H1 (cell line): ENCODE measurements around the gene MS4A15. TPM values are rescaled to one million over a fixed set of nuclear protein-coding genes. Genes with fewer than 3 reads are reported as not detected.

Experiments used
- CTCF ChIA-PET: fragments of 300-600 bp; sonication (Branson Sonifier 250); formaldehyde crosslinking; loops from one replicate; lab custom pipeline; 2021; ENCODE audit not compliant: partially characterized antibody; lab: Charles Lee
- POLR2A ChIA-PET: fragments of 300-600 bp; sonication (Branson Sonifier 250); formaldehyde crosslinking; loops from one replicate; lab custom pipeline; 2021; ENCODE audit warnings: inconsistent platforms; ENCODE audit not compliant: partially characterized antibody; lab: Charles Lee
- DNase-seq, 2 experiments: peaks; one replicate each; pipeline versions ENCODE4 v3.0.0 to v3.0.0-alpha.2; 2010 to 2022; ENCODE audit warnings: low spot score in 2 of 2, low read depth in 1 of 2, mixed read lengths in 1 of 2
- FAIRE-seq: peaks from 2 replicates; lab custom pipeline; 2011; peaks lifted over from hg19 to GRCh38; lab: Jason Lieb, UNC
- H2AFZ ChIP-seq: 2 replicates; pipeline ENCODE4 v1.8.1; 2012; ENCODE audit warnings: low read length, inconsistent platforms
- H2AK5ac ChIP-seq: 2 replicates; pipeline ENCODE4 v1.6.1; 2013; ENCODE audit warnings: low read depth, low read length
- H2BK120ac ChIP-seq: replicated peaks from 2 replicates; pipeline ENCODE3; 2013; ENCODE audit warnings: low read depth, low read length, inconsistent platforms
- H2BK12ac ChIP-seq: 2 replicates; pipeline ENCODE4 v1.6.1; 2013; ENCODE audit warnings: low read depth, low read length
- H2BK15ac ChIP-seq: 2 replicates; pipeline ENCODE4 v1.6.1; 2013; ENCODE audit warnings: low read length
- H2BK20ac ChIP-seq: 2 replicates; pipeline ENCODE4 v1.6.1; 2013; ENCODE audit warnings: low read length
- H2BK5ac ChIP-seq: 2 replicates; pipeline ENCODE4 v1.6.1; 2013; ENCODE audit warnings: low read depth, low read length
- H3K14ac ChIP-seq: 2 replicates; pipeline ENCODE4 v1.6.1; 2013; ENCODE audit warnings: inconsistent platforms; ENCODE audit not compliant: insufficient read length
- H3K18ac ChIP-seq: 2 replicates; pipeline ENCODE4 v1.6.1; 2013; ENCODE audit warnings: low read length; ENCODE audit errors: extremely low read depth
- H3K23ac ChIP-seq: 2 replicates; pipeline ENCODE4 v1.6.1; 2013; ENCODE audit warnings: inconsistent platforms; ENCODE audit not compliant: insufficient read length
- H3K23me2 ChIP-seq: 2 replicates; pipeline ENCODE4 v1.6.1; 2013; ENCODE audit warnings: low read depth, low read length
- H3K27ac ChIP-seq: 2 replicates; pipeline ENCODE4 v1.6.1; 2011; ENCODE audit warnings: low read depth, low read length, inconsistent platforms
- H3K27me3 ChIP-seq, 4 experiments: replicated peaks in 1 of 4; 1 replicate in 1 of 4; 2 replicates in 3 of 4; pipeline versions ENCODE4 v1.6.1 to v1.8.1; 2011 to 2013; ENCODE audit warnings: low read length in 3 of 4, mild to moderate bottlenecking in 3 of 4, inconsistent platforms in 2 of 4, mixed read lengths in 2 of 4, moderate library complexity in 1 of 4; ENCODE audit not compliant: control insufficient read depth in 3 of 4, insufficient read depth in 3 of 4; ENCODE audit errors: extremely low read depth in 1 of 4
- H3K36me3 ChIP-seq, 4 experiments: 2 replicates each; pipeline versions ENCODE4 v1.6.1 to v1.8.1; 2011 to 2013; ENCODE audit warnings: mild to moderate bottlenecking in 4 of 4, low read length in 3 of 4, moderate library complexity in 2 of 4, control low read depth in 1 of 4, inconsistent platforms in 1 of 4; ENCODE audit not compliant: insufficient read depth in 4 of 4, control insufficient read depth in 2 of 4
- H3K4ac ChIP-seq: replicated peaks from 2 replicates; pipeline ENCODE3; 2013; ENCODE audit warnings: low read length, low read depth, mixed read lengths, inconsistent platforms; ENCODE audit not compliant: insufficient read length
- H3K4me1 ChIP-seq, 4 experiments: replicated peaks in 1 of 4; 1 replicate in 1 of 4; 2 replicates in 3 of 4; pipeline versions ENCODE4 v1.6.1 to v1.8.1; 2011 to 2013; ENCODE audit warnings: low read length in 3 of 4, inconsistent platforms in 2 of 4, mixed read lengths in 1 of 4; ENCODE audit not compliant: insufficient read depth in 4 of 4, control insufficient read depth in 3 of 4
- H3K4me2 ChIP-seq, 2 experiments: 2 replicates each; pipeline versions ENCODE4 v1.6.1 to v1.8.1; 2011 to 2013; ENCODE audit warnings: low read depth in 2 of 2, low read length in 2 of 2, control low read depth in 1 of 2, inconsistent platforms in 1 of 2, mild to moderate bottlenecking in 1 of 2; ENCODE audit not compliant: insufficient read depth in 1 of 2
- H3K4me3 ChIP-seq, 4 experiments: fragments of 200-600, 300-600 bp in 1 of 4; sonication (generic), shearing (Covaris generic), sonication (Bioruptor Twin) in 1 of 4; 2 replicates each; pipeline versions ENCODE4 v1.5.1 to v1.8.1; 2011 to 2016; ENCODE audit warnings: low read length in 4 of 4, low read depth in 3 of 4, control low read depth in 2 of 4, inconsistent platforms in 2 of 4, mild to moderate bottlenecking in 2 of 4, mixed read lengths in 1 of 4, moderate library complexity in 1 of 4; ENCODE audit not compliant: insufficient read depth in 2 of 4; ENCODE audit errors: extremely low read depth in 1 of 4
- H3K56ac ChIP-seq: replicated peaks from 2 replicates; pipeline ENCODE3; 2013; ENCODE audit warnings: low read depth, mild to moderate bottlenecking, mixed read lengths, low read length, inconsistent platforms; ENCODE audit not compliant: insufficient read length
- H3K79me1 ChIP-seq: 2 replicates; pipeline ENCODE4 v1.6.1; 2013; ENCODE audit warnings: low read depth, low read length, control low read depth
- H3K79me2 ChIP-seq, 2 experiments: 2 replicates each; pipeline versions ENCODE4 v1.6.1 to v1.8.1; 2012 to 2013; ENCODE audit warnings: low read length in 2 of 2, mild to moderate bottlenecking in 2 of 2, inconsistent platforms in 1 of 2; ENCODE audit not compliant: insufficient read depth in 2 of 2, control insufficient read depth in 1 of 2
- H3K9ac ChIP-seq, 4 experiments: replicated peaks in 1 of 4; 1 replicate in 1 of 4; 2 replicates in 3 of 4; pipeline versions ENCODE4 v1.6.1 to v1.8.1; 2011 to 2013; ENCODE audit warnings: low read depth in 3 of 4, low read length in 3 of 4, control low read depth in 2 of 4, mild to moderate bottlenecking in 2 of 4, moderate library complexity in 2 of 4, inconsistent platforms in 1 of 4; ENCODE audit errors: extremely low read depth in 1 of 4
- H3K9me3 ChIP-seq, 2 experiments: 2 replicates each; pipeline versions ENCODE4 v1.6.1 to v1.8.1; 2012 to 2013; ENCODE audit warnings: mild to moderate bottlenecking in 2 of 2, moderate library complexity in 2 of 2, control low read depth in 1 of 2, inconsistent platforms in 1 of 2, low read depth in 1 of 2, low read length in 1 of 2, mixed read lengths in 1 of 2; ENCODE audit not compliant: insufficient read depth in 2 of 2
- H4K20me1 ChIP-seq, 2 experiments: replicated peaks in 1 of 2; 2 replicates each; pipeline versions ENCODE3 to v1.8.1; 2011 to 2013; ENCODE audit warnings: inconsistent platforms in 2 of 2, low read length in 2 of 2, mild to moderate bottlenecking in 1 of 2; ENCODE audit not compliant: insufficient read depth in 2 of 2, control insufficient read depth in 1 of 2
- H4K5ac ChIP-seq: 2 replicates; pipeline ENCODE4 v1.6.1; 2013; ENCODE audit warnings: low read length, low read depth, mixed read lengths, inconsistent platforms; ENCODE audit not compliant: insufficient read length
- H4K8ac ChIP-seq: 2 replicates; pipeline ENCODE4 v1.8.0; 2013; ENCODE audit warnings: mild to moderate bottlenecking, moderate library complexity, low read length, inconsistent platforms; ENCODE audit not compliant: insufficient read depth; ENCODE audit errors: extremely low read depth
- H4K91ac ChIP-seq: replicated peaks from 2 replicates; pipeline ENCODE3; 2013; ENCODE audit warnings: low read length, mixed read lengths, inconsistent platforms; ENCODE audit not compliant: insufficient read length
- BACH1 ChIP-seq: IDR thresholded peaks from 2 replicates; pipeline ENCODE4 v1.6.1; 2012; ENCODE audit warnings: low read length, improper control_type of control experiment
- BCL11A ChIP-seq, 2 experiments: IDR thresholded peaks; one replicate each; pipeline ENCODE4 v1.6.1; 2011; ENCODE audit warnings: low read depth in 2 of 2, low read length in 2 of 2, mild to moderate bottlenecking in 2 of 2
- GABPA ChIP-seq: IDR thresholded peaks from 2 replicates; pipeline ENCODE4 v1.6.1; 2011; ENCODE audit warnings: mild to moderate bottlenecking, low read length, moderate library complexity, borderline replicate concordance; ENCODE audit not compliant: insufficient read depth
- HDAC2 ChIP-seq, 2 experiments: fragments of 300-600 bp in 1 of 2; sonication (generic) in 1 of 2; IDR thresholded peaks; 2 replicates each; pipeline ENCODE4 v1.6.1; 2011 to 2012; ENCODE audit warnings: low read depth in 2 of 2, low read length in 2 of 2, mild to moderate bottlenecking in 2 of 2, moderate library complexity in 2 of 2, borderline replicate concordance in 1 of 2, inconsistent platforms in 1 of 2
- KDM1A ChIP-seq: fragments of 200-600, 300-600 bp; sonication (generic); IDR thresholded peaks from 2 replicates; pipeline ENCODE4 v1.7.1; 2016; ENCODE audit warnings: mild to moderate bottlenecking, low read length, borderline replicate concordance
- NRF1 ChIP-seq: IDR thresholded peaks from 2 replicates; pipeline ENCODE4 v1.6.1; 2011; ENCODE audit warnings: mild to moderate bottlenecking, low read depth, low read length, improper control_type of control experiment
- POLR2AphosphoS5 ChIP-seq: IDR thresholded peaks from 2 replicates; pipeline ENCODE4 v1.6.1; 2011; ENCODE audit warnings: low read depth, low read length
- TAF7 ChIP-seq: optimal IDR thresholded peaks from 2 replicates; pipeline ENCODE3; 2011; ENCODE audit warnings: low read depth, mild to moderate bottlenecking, inconsistent platforms, low read length, moderate library complexity, borderline replicate concordance
- YY1 ChIP-seq: IDR thresholded peaks from 2 replicates; pipeline ENCODE4 v1.6.1; 2011; ENCODE audit warnings: low read depth, mild to moderate bottlenecking, low read length
- WGBS, 2 experiments: shearing (Covaris generic) in 1 of 2; methylation state at CpG; one replicate each; pipeline versions ENCODE4 v1.1.6 to v1.1.7; 2013 to 2015; ENCODE audit warnings: low lambda C conversion rate in 2 of 2, mixed read lengths in 2 of 2, inconsistent platforms in 1 of 2, low coverage in 1 of 2, missing lambda C conversion rate in 1 of 2; ENCODE audit not compliant: insufficient replicate concordance in 2 of 2, insufficient coverage in 1 of 2, insufficient read length in 1 of 2; ENCODE audit errors: extremely low coverage in 1 of 2, missing lambda C conversion rate in 1 of 2; 5-methylcytosine and 5-hydroxymethylcytosine counted together
- polyA plus RNA-seq, 7 experiments: library from polyadenylated mRNA; depleted of rRNA in 3 of 7; stranded (reverse) in 5 of 7; unstranded in 2 of 7; fragments of >200 nt in 5 of 7; fragments of 200-250 nt in 2 of 7; gene quantifications; 1 replicate in 5 of 7; 2 replicates in 1 of 7; 4 replicates in 1 of 7; pipeline versions ENCODE4 v1.2.1 to v1.2.3, GENCODE V29; 2011 to 2013; ENCODE audit warnings: missing spikeins in 2 of 7, mixed read lengths in 2 of 7
- total RNA-seq: library from RNA; stranded (reverse); fragmentation: NEBNext Ultra II Directional; extraction: Animal tissue kit (Norgen Biotek cat#: 25700); gene quantifications from 2 replicates; pipeline ENCODE4 v1.2.1, GENCODE V29; 2021

Gene MS4A15
- total and polyA plus RNA-seq, 2 of the 8 experiments (the other 6 are each of a cell fraction or from before 2014, with no cell fraction given), result 0.15 to 0.17 TPM

DNA sequence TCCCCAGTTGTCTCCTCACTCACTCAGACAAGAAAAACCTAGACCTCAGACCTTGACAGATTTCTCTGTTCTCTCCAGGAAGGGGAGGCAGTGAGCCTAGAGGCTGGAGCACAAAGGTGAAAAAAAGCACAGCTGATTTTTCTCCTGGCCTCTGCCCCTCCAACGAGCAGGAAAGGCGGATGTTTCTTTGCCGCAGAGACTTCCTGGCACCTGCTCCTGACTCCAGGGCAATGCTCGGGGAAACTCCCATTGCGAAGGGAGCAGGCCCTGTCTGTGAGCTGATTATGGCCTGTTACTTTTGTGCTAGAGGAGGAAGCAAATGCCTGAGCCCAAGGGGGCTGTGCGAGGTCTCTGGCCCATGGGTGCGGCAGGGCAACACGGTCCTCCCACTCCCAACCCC lies 53.9 kb downstream of the MS4A15 start:
- Histone ChIP-seq H3K79me1 (no peaks in the 10 kb centered on the region), H2BK15ac (no peak overlapping the region), H3K9ac (no peak overlapping the region), H2AFZ (no peak overlapping the region), H3K23me2 (no peaks in the 10 kb centered on the region; the same call in 1 of the 2 replicates), H4K91ac (no peak overlapping the region), H3K4me1 (no peaks in the 10 kb centered on the region; a peak in 1 of 7 replicates), H3K18ac (no peak overlapping the region), H2BK20ac (no peak overlapping the region), H3K14ac (no peak overlapping the region), H3K23ac (no peak overlapping the region), H4K5ac (no peak overlapping the region), H4K8ac (peak overlapping the region; percentile 79; the same call in 1 of the 2 replicates), H3K27ac (no peak overlapping the region), H2BK5ac (no peak overlapping the region), H3K4me3 (no peak overlapping the region), H3K9me3 (no peaks in the 10 kb centered on the region), H3K27me3 (no peaks in the 10 kb centered on the region; a peak in 1 of 7 replicates), H4K20me1 (no peaks in the 10 kb centered on the region), H2AK5ac (no peak overlapping the region), H3K36me3 (no peaks in the 10 kb centered on the region), H2BK12ac (no peak overlapping the region), H3K56ac (no peak overlapping the region), H3K4me2 (no peak overlapping the region), H3K4ac (no peak overlapping the region), H2BK120ac (no peak overlapping the region), H3K79me2 (no peaks in the 10 kb centered on the region)
- TF ChIP-seq POLR2AphosphoS5, result no peak
- TF ChIP-seq NRF1, result no peak
- no peak for TF ChIP-seq HDAC2 (IDR thresholded peaks at IDR 0.05; ENCODE audit: borderline replicate concordance in 1 of 2, low read depth in 2 of 2, low read length in 2 of 2)
- no peak for TF ChIP-seq BCL11A (IDR thresholded peaks at IDR 0.05; ENCODE audit: low read depth in 2 of 2, low read length in 2 of 2)
- TF ChIP-seq GABPA, result no peak
- TF ChIP-seq TAF7, result no peak
- no peak for TF ChIP-seq YY1
- no peak for TF ChIP-seq KDM1A
- no peak for TF ChIP-seq BACH1
- ChIA-PET CTCF (interaction anchor here (0.6 to 0.7 kb wide), 2 partner anchors 44 to 52 kb away, joined by 3 read pairs; no protein-coding TSS in a partner anchor), POLR2A (interaction anchor here (0.7 kb wide), 1 partner anchor 45 kb away, joined by 3 read pairs; no protein-coding TSS in a partner anchor)
- DNase-seq (no peak), FAIRE-seq (no peak)
- 97% methylated on average over 6 of the region's 8 CpGs; no CpG with 5 or more reads in 1 of the 2 experiments for WGBS, 2 experiments
